BE2C (cell line): ENCODE measurements around the gene RIF1.
"Not testable (repeated sequence)": the region's sequence is repeated elsewhere in the genome, so short reads cannot be mapped to it uniquely, and the experiment has no call there.

ENCODE experiments used
- DNase-seq: peaks from one replicate; pipeline ENCODE4 v3.0.0-alpha.2; 2020
- H3K27me3 ChIP-seq: fragments of 250-450 bp; sonication (Bioruptor Pico); 2 replicates; pipeline ENCODE4 v1.5.1; 2020; ENCODE audit warnings: mild to moderate bottlenecking
- H3K36me3 ChIP-seq: fragments of 250-450 bp; sonication (Bioruptor Pico); 2 replicates; pipeline ENCODE4 v1.5.1; 2020; ENCODE audit warnings: mild to moderate bottlenecking
- H3K4me1 ChIP-seq: fragments of 250-450 bp; sonication (Bioruptor Pico); 2 replicates; pipeline ENCODE4 v1.5.1; 2020
- H3K4me3 ChIP-seq: 2 replicates; pipeline ENCODE4 v1.5.1; 2011; ENCODE audit warnings: low read depth, low read length
- H3K9me3 ChIP-seq: fragments of 250-450 bp; sonication (Bioruptor Pico); 2 replicates; pipeline ENCODE4 v1.5.1; 2020
- CTCF ChIP-seq: IDR thresholded peaks from 2 replicates; pipeline ENCODE4 v1.5.1; 2012; ENCODE audit warnings: mild to moderate bottlenecking, low read depth, low read length

RIF1 gene

GRCh38 chr2:151408788-151409600, 708 bp upstream of the RIF1 start:
- no peak for DNase-seq
- H3K27me3 ChIP-seq = no peaks in the 10 kb centered on the region
- peaks cover 14% of the 10 kb centered on the region for H3K36me3 ChIP-seq
- no peaks in the 10 kb centered on the region for H3K9me3 ChIP-seq
- H3K4me1 ChIP-seq = no peaks in the 10 kb centered on the region
- peak overlapping the region; percentile 87 for H3K4me3 ChIP-seq
- no peak for TF ChIP-seq CTCF

GRCh38 chr2:151410485-151410834, 758 bp downstream of the RIF1 start:
- H3K36me3 ChIP-seq = peaks cover 20% of the 10 kb centered on the region

GRCh38 chr2:151417650-151418049, 7.9 kb downstream of the RIF1 start:
- no peak for TF ChIP-seq CTCF
- Histone ChIP-seq H3K36me3 (peaks cover 46% of the 10 kb centered on the region), H3K27me3 (no peaks in the 10 kb centered on the region), H3K4me1 (no peaks in the 10 kb centered on the region), H3K4me3 (no peak overlapping the region), H3K9me3 (no peaks in the 10 kb centered on the region)
- no peak for DNase-seq

More at GRCh38 chr2:151410485-151410834, 758 bp downstream of the RIF1 start:
- no peak for TF ChIP-seq CTCF
- H3K4me3 ChIP-seq = peak overlapping the region; percentile 87
- H3K4me1 ChIP-seq = no peaks in the 10 kb centered on the region
- peak; percentile 16 for DNase-seq
- no peaks in the 10 kb centered on the region for H3K27me3 ChIP-seq
- H3K9me3 ChIP-seq = no peaks in the 10 kb centered on the region

- not testable (repeated sequence) for H3K4me1 ChIP-seq, H3K9me3 ChIP-seq, H3K4me3 ChIP-seq, H3K27me3 ChIP-seq, DNase-seq
- H3K36me3 ChIP-seq = peaks cover 27% of the 10 kb centered on the region
Measured at GRCh38 chr2:151421681-151422080, 12.0 kb downstream of the RIF1 start.

GRCh38 chr2:151422917-151423439, 13.3 kb downstream of the RIF1 start:
- no peak for TF ChIP-seq CTCF
- Histone ChIP-seq H3K9me3 (no peaks in the 10 kb centered on the region), H3K4me3 (no peak overlapping the region), H3K27me3 (no peaks in the 10 kb centered on the region), H3K36me3 (peaks cover 20% of the 10 kb centered on the region), H3K4me1 (no peaks in the 10 kb centered on the region)
- DNase-seq = no peak

- TF ChIP-seq CTCF = no peak
- Histone ChIP-seq H3K4me3 (no peak overlapping the region), H3K9me3 (no peaks in the 10 kb centered on the region), H3K36me3 (peaks cover 20% of the 10 kb centered on the region), H3K4me1 (no peaks in the 10 kb centered on the region), H3K27me3 (no peaks in the 10 kb centered on the region)
- no peak for DNase-seq
Measured at GRCh38 chr2:151423760-151424159, 14.1 kb downstream of the RIF1 start.
